AG20443 (cell line): ENCODE measurements around the gene APOBEC2.

Experiments
- DNase-seq: peaks from one replicate; pipeline ENCODE4 v3.0.0; 2012; ENCODE audit warnings: low spot score, mixed read lengths

Gene APOBEC2

DNA sequence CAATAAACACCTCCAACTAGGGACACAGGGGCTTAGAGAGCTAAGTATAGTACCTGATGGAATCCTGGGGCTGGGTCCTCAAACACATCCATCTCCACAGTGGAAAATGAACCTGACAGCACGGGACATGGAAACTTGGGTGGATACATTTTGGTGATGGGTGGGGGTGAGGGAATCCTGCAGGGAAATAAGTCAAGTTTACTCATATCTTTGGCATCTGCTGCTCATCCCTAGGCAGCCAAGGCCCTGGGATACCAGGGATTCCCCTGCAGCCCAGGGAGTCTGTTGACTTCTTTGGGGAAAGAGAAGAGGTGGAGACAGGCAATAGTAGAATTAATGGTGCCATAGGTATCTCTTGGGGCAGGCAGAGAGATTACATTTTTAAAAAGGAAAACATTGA, 6.6 kb downstream of the APOBEC2 start:
- DNase-seq: peak; percentile 67

- DNase-seq: no peak
These were observed 8.3 kb downstream of the APOBEC2 start for GRCh38 chr6:41061196-41061726.

DNA sequence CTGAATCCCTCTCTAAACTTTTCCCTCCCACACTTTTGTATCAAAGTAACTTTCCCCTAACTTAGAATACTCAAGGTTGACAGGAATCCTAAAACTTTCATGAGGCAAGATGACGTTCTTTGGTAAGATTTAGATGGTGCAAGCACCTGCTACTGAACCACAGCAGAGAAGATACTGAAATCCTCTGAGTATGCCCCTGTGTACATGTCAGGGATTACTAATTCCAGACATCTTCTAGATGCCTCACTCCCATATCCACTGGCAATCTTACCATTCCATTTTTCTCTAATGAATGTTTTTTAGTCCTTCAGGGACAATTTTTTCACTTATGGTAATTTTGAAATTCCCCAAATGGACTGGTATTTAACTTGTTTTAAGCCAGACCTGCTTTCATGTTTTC, 9.1 kb downstream of the APOBEC2 start:
- DNase-seq: no peak

- DNase-seq: no peak
These were observed 10.9 kb downstream of the APOBEC2 start for GRCh38 chr6:41063884-41064285.

GRCh38 chr6:41064841-41065240, 11.8 kb downstream of the APOBEC2 start:
- DNase-seq: no peak

- DNase-seq: no peak
These were observed 12.6 kb downstream of the APOBEC2 start for GRCh38 chr6:41065550-41066026.

DNA sequence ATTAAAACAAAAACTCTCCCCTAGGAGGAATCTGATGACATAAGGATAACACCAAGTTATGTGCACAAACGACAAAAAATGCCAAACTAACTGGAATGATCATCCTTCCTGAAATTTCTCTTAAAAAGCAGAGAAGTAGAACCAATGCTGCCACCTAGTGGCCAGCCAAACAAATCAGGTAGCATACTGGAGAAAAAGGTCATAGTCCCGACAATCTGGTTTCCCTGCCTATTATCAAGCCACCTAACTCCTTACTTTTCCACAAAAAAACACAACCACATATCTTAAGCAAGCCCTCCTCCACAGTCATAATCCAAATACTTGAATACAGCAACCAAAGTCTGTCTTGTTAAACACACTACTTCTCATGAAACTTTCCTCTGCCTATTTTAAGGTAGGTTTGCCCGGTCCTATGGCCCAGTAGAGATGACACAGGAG, 13.9 kb downstream of the APOBEC2 start:
- DNase-seq: peak; percentile 53

GRCh38 chr6:41071501-41071922, 18.5 kb downstream of the APOBEC2 start:
- DNase-seq: no peak

- DNase-seq: peak; percentile 98
These were observed 19.2 kb downstream of the APOBEC2 start, which contains the start of gene OARD1 for GRCh38 chr6:41071923-41072835. Gene OARD1 (minus strand): TSS chr6:41072356. CDS start chr6:41071634, 722 bp downstream.

GRCh38 chr6:41072836-41073202, 19.8 kb downstream of the APOBEC2 start, which contains the start of gene NFYA:
Gene NFYA (plus strand): TSS chr6:41072974. CDS start chr6:41079090, 6,116 bp downstream.
- DNase-seq: peak; percentile 95

DNA sequence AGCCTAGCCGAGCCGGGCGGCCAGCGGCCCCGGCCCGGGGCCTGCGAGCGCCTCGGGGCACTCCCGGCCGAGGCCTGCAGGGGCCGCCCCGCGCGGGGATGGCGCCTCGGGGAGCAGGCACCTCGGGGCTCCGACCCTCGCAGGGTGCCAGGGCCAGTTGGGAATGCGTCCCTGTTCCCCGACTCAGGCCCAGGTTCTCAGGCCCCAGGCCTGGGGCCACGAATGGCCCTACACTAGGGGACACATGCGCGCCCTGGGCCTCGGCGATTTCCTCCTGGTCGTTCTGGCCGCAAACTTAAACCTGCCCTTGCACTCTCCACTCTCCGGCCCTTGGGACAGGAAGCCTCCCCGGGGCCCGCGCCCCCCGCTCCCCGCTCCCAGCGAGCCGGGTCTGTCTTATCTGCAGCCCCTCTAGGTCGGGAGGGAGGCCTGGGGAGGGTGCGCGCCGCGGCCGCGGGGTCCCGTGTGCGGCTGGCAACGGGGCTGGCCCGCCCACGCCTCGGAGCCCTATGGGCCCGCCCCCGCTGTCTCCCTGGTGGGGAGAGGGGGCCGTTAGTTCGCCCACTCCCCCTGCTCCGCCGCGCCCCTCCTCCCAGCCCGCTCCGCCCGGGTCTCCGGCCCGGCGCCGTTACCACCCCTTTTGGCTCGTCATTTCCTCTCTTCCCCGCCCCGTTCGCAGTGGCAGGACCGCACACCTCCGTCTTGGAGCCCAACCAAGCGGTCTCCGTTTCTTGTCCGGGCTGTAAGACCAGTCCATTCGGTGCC, 20.4 kb downstream of the APOBEC2 start:
- peak; percentile 76 for DNase-seq

- DNase-seq: no peak
These were observed 21.1 kb downstream of the APOBEC2 start for GRCh38 chr6:41073968-41074691.

- no peak for DNase-seq
These were observed 21.9 kb downstream of the APOBEC2 start for GRCh38 chr6:41074692-41075436.

DNA sequence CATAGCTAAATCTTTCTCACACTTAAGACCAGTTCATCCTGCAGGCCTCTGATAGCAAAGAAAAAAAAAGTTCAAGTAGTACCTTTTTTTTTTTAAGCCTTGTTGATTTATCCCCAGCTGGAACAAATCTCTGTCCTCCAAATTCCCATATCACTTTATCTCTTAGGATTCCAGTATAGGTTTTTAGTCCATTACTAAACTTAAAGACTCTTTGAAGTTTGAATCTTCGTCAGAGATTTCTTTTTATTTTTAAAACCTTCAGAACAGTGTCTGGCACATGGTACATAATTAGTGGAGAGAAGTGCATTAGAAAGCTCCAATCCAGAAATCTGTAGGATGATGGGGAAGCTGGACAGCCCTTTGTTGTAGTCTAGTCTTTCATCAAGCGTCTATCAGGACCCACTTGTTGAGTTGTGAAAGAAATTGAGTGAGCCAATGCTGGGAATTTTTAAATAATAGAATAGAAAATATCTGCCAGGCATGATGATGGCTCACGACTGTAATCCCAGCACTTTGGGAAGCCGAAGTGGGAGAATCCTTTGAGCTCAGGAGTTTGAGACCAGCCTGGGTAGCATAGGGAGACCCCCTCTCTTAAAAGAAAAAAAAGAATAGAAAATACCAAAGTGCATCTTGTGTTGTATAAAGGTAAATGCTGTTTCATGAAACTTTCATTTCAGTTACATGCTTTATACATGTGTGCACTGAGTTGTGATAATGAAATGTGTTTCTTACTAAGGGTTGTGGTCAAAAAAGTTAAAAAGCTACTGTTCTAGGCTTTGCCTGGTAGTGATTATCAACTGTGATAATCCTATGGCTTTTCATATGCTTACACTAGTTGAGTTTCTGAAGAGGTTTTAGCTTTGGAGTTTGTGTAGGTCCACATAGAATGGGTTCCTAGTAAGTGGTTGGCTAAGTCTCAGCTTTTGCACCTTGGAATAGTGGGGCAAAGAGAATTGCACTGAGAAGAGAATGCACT, 22.9 kb downstream of the APOBEC2 start:
- DNase-seq: no peak

DNA sequence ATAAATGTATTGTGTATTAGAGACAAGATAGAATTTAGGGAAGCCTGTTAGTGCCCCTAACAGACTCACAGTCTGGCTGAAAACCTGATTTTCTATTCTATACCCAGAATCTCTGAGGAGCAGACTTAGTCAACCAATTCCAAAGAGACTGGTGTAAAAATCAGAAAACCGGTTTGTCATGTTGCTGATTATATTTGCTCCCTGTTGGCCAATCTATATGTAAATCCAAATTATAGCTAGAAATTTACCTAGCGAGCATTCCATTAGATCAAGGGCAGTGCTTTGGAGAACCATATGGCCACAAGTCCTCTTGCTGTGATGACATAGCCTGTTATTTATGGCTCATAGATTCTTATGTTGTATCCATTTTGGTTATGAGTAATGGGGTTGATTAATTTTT, 24.5 kb downstream of the APOBEC2 start:
- no peak for DNase-seq

DNA sequence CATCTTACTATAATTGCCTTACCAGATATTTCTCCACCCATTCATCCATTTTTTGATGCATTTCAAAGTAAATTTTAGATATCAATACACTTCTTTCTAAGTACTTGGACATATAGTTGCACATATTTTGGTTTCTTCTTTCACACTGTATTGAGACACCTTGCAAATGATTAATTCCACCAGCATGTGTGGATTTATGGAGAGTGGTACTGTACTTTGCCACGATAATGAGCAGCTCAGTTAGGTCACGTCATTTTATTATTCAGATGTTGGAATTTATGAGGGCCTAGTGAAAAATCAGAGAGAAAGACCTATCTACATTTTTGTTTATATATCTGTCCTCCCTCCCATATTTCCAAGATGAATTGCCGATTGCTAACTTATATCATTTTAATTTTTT, 25.1 kb downstream of the APOBEC2 start:
- no peak for DNase-seq

DNA sequence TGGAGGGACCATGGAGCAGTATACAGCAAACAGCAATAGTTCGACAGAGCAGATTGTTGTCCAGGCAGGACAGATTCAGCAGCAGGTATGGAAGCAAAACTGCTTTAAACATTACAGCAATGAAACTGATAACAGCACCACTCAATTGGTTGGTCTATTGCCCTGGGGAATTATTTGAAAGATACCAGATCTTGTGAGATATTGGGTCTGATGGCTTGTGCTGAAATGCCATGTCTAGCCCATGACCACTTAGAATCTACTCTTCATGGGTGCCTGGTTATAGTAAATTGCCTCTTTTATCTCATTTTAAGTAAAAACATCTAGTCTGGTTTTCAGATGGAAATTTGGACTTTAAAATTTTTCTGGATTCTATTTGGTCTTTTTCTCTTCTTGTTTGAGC, 26.1 kb downstream of the APOBEC2 start:
- no peak for DNase-seq

DNA sequence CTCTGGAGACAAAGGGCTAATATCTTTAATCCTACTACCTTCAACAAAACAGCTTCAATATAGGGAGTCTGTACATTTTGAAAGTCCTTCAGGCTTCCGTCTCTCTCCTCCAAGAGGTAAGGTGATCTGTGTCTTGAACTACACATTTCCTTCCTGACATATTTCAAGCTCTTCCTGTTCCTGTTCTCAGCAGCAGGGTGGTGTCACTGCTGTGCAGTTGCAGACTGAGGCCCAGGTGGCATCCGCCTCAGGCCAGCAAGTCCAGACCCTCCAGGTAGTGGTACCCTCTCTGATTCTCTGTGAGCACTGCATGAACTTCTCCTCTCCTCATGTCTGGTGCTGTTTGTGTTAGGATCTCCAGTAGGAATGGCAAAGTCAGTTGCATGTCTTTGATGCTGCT, 27.6 kb downstream of the APOBEC2 start:
- no peak for DNase-seq

GRCh38 chr6:41083072-41083471, 30.1 kb downstream of the APOBEC2 start:
- DNase-seq: no peak

DNA sequence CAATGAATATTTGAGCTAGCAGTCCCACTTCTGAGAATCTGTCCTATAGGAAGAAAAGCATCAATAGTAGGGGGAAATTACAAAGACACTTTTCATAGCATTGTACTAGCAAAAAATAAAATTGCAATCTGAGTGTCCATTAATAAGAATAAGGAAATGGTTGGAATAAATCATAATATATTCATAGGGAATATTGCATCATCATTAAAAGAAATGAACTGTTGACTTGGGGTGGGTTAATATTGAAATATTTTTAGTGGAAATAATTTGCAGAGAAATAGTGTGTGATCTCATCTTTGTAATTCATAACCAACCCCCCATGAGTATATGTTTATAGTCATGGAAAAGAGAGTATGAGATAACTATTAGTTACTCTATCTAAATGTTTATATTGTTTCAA, 32.2 kb downstream of the APOBEC2 start:
- no peak for DNase-seq
